ENCODE results near the gene PXYLP1.

The PXYLP1 gene

GRCh38 chr3:141228395-141228794 is 3.2 kb upstream of the PXYLP1 start:
- no peak for DNase-seq (ENCODE audit: low spot score)

- DNase-seq (ENCODE audit: low spot score): no peak
Measured at GRCh38 chr3:141229132-141229531, 2.5 kb upstream of the PXYLP1 start.

GRCh38 chr3:141230293-141230692 is 1.3 kb upstream of the PXYLP1 start:
- DNase-seq (ENCODE audit: low spot score): no peak

- DNase-seq (ENCODE audit: low spot score): no peak
Measured at GRCh38 chr3:141231952-141232823, 563 bp downstream of the PXYLP1 start.

GRCh38 chr3:141233457-141234161 is 2.0 kb downstream of the PXYLP1 start:
- DNase-seq (ENCODE audit: low spot score): no peak

- no peak for DNase-seq (ENCODE audit: low spot score)
Measured at GRCh38 chr3:141234283-141234682, 2.7 kb downstream of the PXYLP1 start.

- DNase-seq (ENCODE audit: low spot score): no peak
Measured at GRCh38 chr3:141235661-141236171, 4.1 kb downstream of the PXYLP1 start.

- DNase-seq (ENCODE audit: low spot score): no peak
Measured at GRCh38 chr3:141236361-141236760, 4.7 kb downstream of the PXYLP1 start.

- DNase-seq (ENCODE audit: low spot score): no peak
Measured at GRCh38 chr3:141237701-141238521, 6.3 kb downstream of the PXYLP1 start.

GRCh38 chr3:141239511-141240281 is 8.1 kb downstream of the PXYLP1 start:
- DNase-seq (ENCODE audit: low spot score): no peak

GRCh38 chr3:141240286-141240685 is 8.7 kb downstream of the PXYLP1 start:
- DNase-seq (ENCODE audit: low spot score): no peak

GRCh38 chr3:141240687-141241615 is 9.3 kb downstream of the PXYLP1 start:
- DNase-seq (ENCODE audit: low spot score): no peak

- DNase-seq (ENCODE audit: low spot score): no peak
Measured at GRCh38 chr3:141241616-141242376, 10.2 kb downstream of the PXYLP1 start.

GRCh38 chr3:141242377-141243092 is 10.9 kb downstream of the PXYLP1 start:
- no peak for DNase-seq (ENCODE audit: low spot score)

GRCh38 chr3:141243271-141243707 is 11.7 kb downstream of the PXYLP1 start:
- no peak for DNase-seq (ENCODE audit: low spot score)

- DNase-seq (ENCODE audit: low spot score): no peak
Measured at GRCh38 chr3:141246224-141246957, 14.8 kb downstream of the PXYLP1 start.

- no peak for DNase-seq (ENCODE audit: low spot score)
Measured at GRCh38 chr3:141246958-141247301, 15.3 kb downstream of the PXYLP1 start.

- no peak for DNase-seq (ENCODE audit: low spot score)
Measured at GRCh38 chr3:141248064-141248463, 16.4 kb downstream of the PXYLP1 start.

All from hematopoietic multipotent progenitor cell treated with erythropoietin and hydrocortisone succinate and interleukin-3 and kit ligand, for 17 days (in vitro differentiated cells).